Transverse colon (tissue), 4 donors: ENCODE measurements around the gene DRC3. TPM values are rescaled to one million over a fixed set of nuclear protein-coding genes. Genes with fewer than 3 reads are reported as not detected.

Source experiments
- DNase-seq: peaks from one replicate; pipeline ENCODE4 v3.0.0-alpha.2; 2019
- H3K27ac ChIP-seq, 4 donors: fragments of 200-600 bp; sonication (generic); 2 replicates each; pipeline ENCODE4 v1.5.1; 2016 to 2018; ENCODE audit warnings: inconsistent platforms in 4 of 4
- H3K27me3 ChIP-seq: fragments of 200-600 bp; sonication (generic); 2 replicates; pipeline ENCODE4 v1.5.1; 2017; ENCODE audit warnings: inconsistent platforms
- H3K36me3 ChIP-seq, 4 donors: fragments of 200-600 bp; sonication (generic); 2 replicates each; pipeline ENCODE4 v1.5.1; 2017 to 2019; ENCODE audit warnings: inconsistent platforms in 4 of 4
- H3K4me1 ChIP-seq, 4 donors: fragments of 200-600 bp; sonication (generic); 2 replicates each; pipeline ENCODE4 v1.5.1; 2017 to 2020; ENCODE audit warnings: inconsistent platforms in 4 of 4
- H3K4me3 ChIP-seq, 4 donors: fragments of 200-600 bp; sonication (generic); 1 replicate in 1 of 4; 2 replicates in 3 of 4; pipeline versions ENCODE4 v1.5.1 to v1.6.1; 2017 to 2019; ENCODE audit warnings: inconsistent platforms in 4 of 4
- H3K9me3 ChIP-seq, 2 donors: fragments of 200-600 bp; sonication (generic); 2 replicates each; pipeline ENCODE4 v1.5.1; 2017 to 2019; ENCODE audit warnings: inconsistent platforms in 2 of 2
- CTCF ChIP-seq, 5 experiments: fragments of 200-600 bp in 3 of 5; fragments of 450-650 bp in 2 of 5; sonication (generic) in 3 of 5; IDR thresholded peaks; 1 replicate in 2 of 5; 2 replicates in 3 of 5; pipeline ENCODE4 v1.5.1; 2016 to 2017; ENCODE audit warnings: antibody characterized with exemption in 5 of 5, inconsistent platforms in 3 of 5, mild to moderate bottlenecking in 2 of 5, moderate library complexity in 1 of 5
- EP300 ChIP-seq: sonication (generic); formaldehyde crosslinking; IDR thresholded peaks from one replicate; pipeline ENCODE4 v1.6.1; 2017; ENCODE audit warnings: antibody characterized with exemption, low read depth
- POLR2A ChIP-seq: fragments of 450-650 bp; IDR thresholded peaks from one replicate; pipeline ENCODE4 v1.6.1; 2016; ENCODE audit warnings: antibody characterized with exemption, mild to moderate bottlenecking, moderate library complexity
- POLR2AphosphoS5 ChIP-seq, 3 donors: sonication (generic); formaldehyde crosslinking; IDR thresholded peaks; one replicate each; pipeline ENCODE4 v1.6.1; 2016; ENCODE audit warnings: antibody characterized with exemption in 3 of 3
- WGBS, 2 donors: methylation state at CpG; one replicate each; pipeline ENCODE4 v1.1.5; 2018; ENCODE audit warnings: low coverage in 1 of 2; 5-methylcytosine and 5-hydroxymethylcytosine counted together
- in situ Hi-C, 4 donors: fragments of 200-750 bp; cut with MboI; loops; one replicate each; pipeline versions ENCODE4 v1.15.0 to v1.15.1; 2017; ENCODE audit warnings: low sequenced_read_pairs in 3 of 4, low pct_ligation_motif_present in 1 of 4, low pct_unique_long_range_greater_than_20kb in 1 of 4
- intact Hi-C: fragments of 100-400 bp; cut with DNase I; formaldehyde crosslinking; loops from one replicate; pipeline ENCODE4 v1.15.1; 2023; ENCODE audit warnings: low total_unique reads
- total RNA-seq, 4 donors: library from RNA; depleted of rRNA; stranded (reverse); fragments of >200 nt; gene quantifications; one replicate each; pipeline ENCODE4 v1.1.0, GENCODE V29; 2016

The DRC3 gene
- total RNA-seq, 4 donors from 2014 or later = 0.64 to 1.8 (median 0.82) TPM; not detected in 1

GRCh38 chr17:18011286-18011685, 38.6 kb downstream of the DRC3 start:
- 100% methylated on average over 4 of the region's 5 CpGs; no CpG with 5 or more reads in 1 of the 2 donors for WGBS, 2 donors
- H3K9me3 ChIP-seq = no peaks in the 10 kb centered on the region
- H3K27ac ChIP-seq = no peak overlapping the region
- DNase-seq = no peak
- no peak overlapping the region for H3K4me3 ChIP-seq
- intact Hi-C loops = no loop called here
- H3K36me3 ChIP-seq = no peaks in the 10 kb centered on the region
- H3K27me3 ChIP-seq = no peaks in the 10 kb centered on the region
- in situ Hi-C loops = no loop called here
- peaks cover 0 to 4% (median 0%) of the 10 kb centered on the region in 4 donors for H3K4me1 ChIP-seq
- TF ChIP-seq CTCF (IDR thresholded peaks at IDR 0.05) (no peak), POLR2AphosphoS5 (IDR thresholded peaks at IDR 0.05) (no peak), POLR2A (no peak), EP300 (no peak)

GRCh38 chr17:18014006-18014405, 41.3 kb downstream of the DRC3 start:
- no peaks in the 10 kb centered on the region for H3K36me3 ChIP-seq
- no peaks in the 10 kb centered on the region for H3K9me3 ChIP-seq
- no peak overlapping the region for H3K27ac ChIP-seq
- no peak for DNase-seq
- 96 to 100% methylated on average over 1 to 6 of the region's 6 CpGs for WGBS, 2 donors
- no peak for TF ChIP-seq POLR2A
- no peak for TF ChIP-seq CTCF (IDR thresholded peaks at IDR 0.05)
- TF ChIP-seq POLR2AphosphoS5 (IDR thresholded peaks at IDR 0.05) = no peak
- no peak for TF ChIP-seq EP300
- H3K4me3 ChIP-seq = no peak overlapping the region
- no peaks in the 10 kb centered on the region for H3K4me1 ChIP-seq
- no peaks in the 10 kb centered on the region for H3K27me3 ChIP-seq
- intact Hi-C loops = no loop called here
- in situ Hi-C loops = no loop called here

- H3K36me3 ChIP-seq = no peaks in the 10 kb centered on the region
- 93 to 100% methylated on average over 1 to 5 of the region's 5 CpGs for whole genome bisulfite sequencing, 2 donors
- no peak for DNase-seq
Observed at GRCh38 chr17:18015593-18015992, 42.9 kb downstream of the DRC3 start.

GRCh38 chr17:18016426-18016825, 43.8 kb downstream of the DRC3 start:
- in situ Hi-C loops = no loop called here
- no peaks in the 10 kb centered on the region for H3K36me3 ChIP-seq
- no peaks in the 10 kb centered on the region for H3K4me1 ChIP-seq
- H3K27ac ChIP-seq = no peak overlapping the region
- TF ChIP-seq CTCF (IDR thresholded peaks at IDR 0.05) = no peak
- no peak for TF ChIP-seq POLR2AphosphoS5 (IDR thresholded peaks at IDR 0.05)
- no peak for TF ChIP-seq POLR2A
- TF ChIP-seq EP300 = no peak
- intact Hi-C loops = no loop called here
- WGBS, 2 donors = 91 to 93% methylated on average over 6 to 12 of the region's 12 CpGs
- H3K9me3 ChIP-seq = no peaks in the 10 kb centered on the region
- H3K27me3 ChIP-seq = no peaks in the 10 kb centered on the region
- no peak for DNase-seq
- H3K4me3 ChIP-seq = no peak overlapping the region

More at GRCh38 chr17:18015593-18015992, 42.9 kb downstream of the DRC3 start:
- no peak overlapping the region for H3K4me3 ChIP-seq
- TF ChIP-seq EP300 (no peak), POLR2A (no peak), POLR2AphosphoS5 (IDR thresholded peaks at IDR 0.05) (no peak), CTCF (IDR thresholded peaks at IDR 0.05) (no peak)
- no peak overlapping the region for H3K27ac ChIP-seq
- in situ Hi-C loops (no loop called here), intact Hi-C loops (no loop called here)
- H3K27me3 ChIP-seq = no peaks in the 10 kb centered on the region
- H3K4me1 ChIP-seq = no peaks in the 10 kb centered on the region
- no peaks in the 10 kb centered on the region for H3K9me3 ChIP-seq
